Nephron progenitor cell (in vitro differentiated cells): Measurements from ENCODE around the gene NUDT5.

ENCODE experiments used
- DNase-seq: peaks from one replicate; pipeline ENCODE4 v3.0.0; 2021
- H3K27ac Mint-ChIP-seq: 2 replicates; pipeline ENCODE4 v1.8.0; 2021; ENCODE audit warnings: mild to moderate bottlenecking, moderate library complexity, mixed read lengths
- H3K27me3 Mint-ChIP-seq: 2 replicates; pipeline ENCODE4 v1.8.0; 2021; ENCODE audit warnings: mild to moderate bottlenecking, low read depth, mixed read lengths; ENCODE audit not compliant: poor library complexity
- H3K36me3 Mint-ChIP-seq: 2 replicates; pipeline ENCODE4 v1.8.0; 2021; ENCODE audit warnings: low read depth, mixed read lengths
- H3K4me1 Mint-ChIP-seq: 2 replicates; pipeline ENCODE4 v1.8.0; 2021; ENCODE audit warnings: mixed read lengths
- H3K4me3 Mint-ChIP-seq: 2 replicates; pipeline ENCODE4 v1.8.0; 2021; ENCODE audit warnings: mild to moderate bottlenecking, moderate library complexity, mixed read lengths
- H3K9me3 Mint-ChIP-seq: 2 replicates; pipeline ENCODE4 v1.8.0; 2021; ENCODE audit warnings: mild to moderate bottlenecking, moderate library complexity, mixed read lengths
- CTCF ChIP-seq: fragments of 200-600 bp; sonication (generic); IDR thresholded peaks from 2 replicates; pipeline ENCODE4 v1.5.0; 2021; ENCODE audit warnings: antibody characterized with exemption

NUDT5 gene

GRCh38 chr10:12221323-12222298 is 25.9 kb upstream of the NUDT5 start:
- no peak for TF ChIP-seq CTCF
- Mint-ChIP-seq H3K27me3 (peaks cover 6% of the 10 kb centered on the region), H3K27ac (no peak overlapping the region), H3K36me3 (peaks cover 90% of the 10 kb centered on the region), H3K9me3 (peaks cover 44% of the 10 kb centered on the region), H3K4me3 (no peak overlapping the region), H3K4me1 (no peaks in the 10 kb centered on the region)
- DNase-seq: no peak

GRCh38 chr10:12218991-12219390 is 23.3 kb upstream of the NUDT5 start:
- no peak overlapping the region for H3K4me3 Mint-ChIP-seq

DNA sequence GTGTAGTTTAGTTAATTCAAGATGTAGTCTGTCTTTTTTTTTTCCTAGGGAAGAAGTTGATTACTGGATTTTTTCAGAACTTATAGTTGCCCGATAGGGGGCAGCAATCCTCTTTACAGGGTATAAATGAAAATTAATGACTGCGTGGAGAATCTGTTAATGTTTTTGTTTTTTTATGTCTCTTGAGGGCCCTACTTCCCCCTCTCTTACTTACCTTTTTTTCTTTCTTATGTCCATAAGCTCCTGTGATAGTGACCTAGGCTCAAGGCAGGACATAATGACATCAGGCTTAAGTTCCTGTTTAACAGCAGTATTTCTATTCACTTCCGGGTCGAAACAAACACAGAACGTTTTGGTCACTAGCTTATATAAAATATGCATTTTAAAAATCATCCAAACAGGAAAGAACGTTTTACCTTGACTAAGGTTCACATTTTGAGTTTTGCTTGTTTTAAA is 19.1 kb upstream of the NUDT5 start:
- Mint-ChIP-seq H3K4me3 (no peak overlapping the region), H3K4me1 (peaks cover 20% of the 10 kb centered on the region), H3K9me3 (peaks cover 23% of the 10 kb centered on the region), H3K27ac (peak overlapping the region; percentile 60), H3K36me3 (peaks cover 66% of the 10 kb centered on the region), H3K27me3 (no peaks in the 10 kb centered on the region)
- peak; percentile 47 for DNase-seq
- TF ChIP-seq CTCF: peak; percentile 61

More at GRCh38 chr10:12218991-12219390, 23.3 kb upstream of the NUDT5 start:
- Mint-ChIP-seq H3K27me3 (peaks cover 6% of the 10 kb centered on the region), H3K36me3 (peaks cover 66% of the 10 kb centered on the region), H3K9me3 (peaks cover 20% of the 10 kb centered on the region), H3K4me1 (peaks cover 20% of the 10 kb centered on the region), H3K27ac (peak overlapping the region; percentile 91)
- no peak for DNase-seq
- TF ChIP-seq CTCF: no peak

DNA sequence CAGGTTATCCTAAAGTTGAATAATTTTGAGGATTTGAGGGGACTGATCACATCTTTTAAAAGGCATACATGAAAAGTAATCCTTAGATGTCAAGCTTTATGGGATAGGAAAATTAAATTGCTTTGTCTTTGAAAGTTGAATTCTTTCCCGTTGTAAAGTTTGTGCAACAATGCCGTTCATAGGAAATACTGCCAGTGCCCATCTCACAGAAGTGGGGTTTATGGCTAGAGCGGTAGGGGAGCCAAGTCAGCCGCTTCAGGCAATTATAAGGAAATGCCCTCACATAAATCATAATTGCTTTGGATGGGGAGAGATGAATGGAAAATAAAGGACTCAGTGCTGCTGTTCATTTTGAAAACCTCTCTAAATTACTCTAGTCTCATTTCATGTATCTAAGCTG is 18.4 kb upstream of the NUDT5 start:
- Mint-ChIP-seq H3K27me3 (no peaks in the 10 kb centered on the region), H3K4me1 (peaks cover 20% of the 10 kb centered on the region), H3K36me3 (peaks cover 66% of the 10 kb centered on the region), H3K4me3 (no peak overlapping the region), H3K27ac (peak overlapping the region; percentile 60), H3K9me3 (peaks cover 27% of the 10 kb centered on the region)
- TF ChIP-seq CTCF: no peak
- no peak for DNase-seq

GRCh38 chr10:12213621-12214020 is 17.9 kb upstream of the NUDT5 start:
- Mint-ChIP-seq H3K36me3 (peaks cover 66% of the 10 kb centered on the region), H3K9me3 (peaks cover 31% of the 10 kb centered on the region), H3K4me3 (no peak overlapping the region), H3K27me3 (no peaks in the 10 kb centered on the region), H3K4me1 (peaks cover 20% of the 10 kb centered on the region), H3K27ac (no peak overlapping the region)
- no peak for TF ChIP-seq CTCF
- DNase-seq: no peak
